GM12892 (cell line): ENCODE measurements around the gene LMF1.

ENCODE experiments used
- POLR2A ChIP-seq: IDR thresholded peaks from 2 replicates; pipeline ENCODE4 v1.6.1; 2011; ENCODE audit warnings: low read depth, low read length, control low read depth
- POLR2AphosphoS5 ChIP-seq: IDR thresholded peaks from 2 replicates; pipeline ENCODE4 v1.6.1; 2011; ENCODE audit warnings: low read depth, low read length, control low read depth
- TAF1 ChIP-seq: IDR thresholded peaks from 2 replicates; pipeline ENCODE4 v1.6.1; 2011; ENCODE audit warnings: low read depth, mild to moderate bottlenecking, control low read depth, low read length, borderline replicate concordance

DNA sequence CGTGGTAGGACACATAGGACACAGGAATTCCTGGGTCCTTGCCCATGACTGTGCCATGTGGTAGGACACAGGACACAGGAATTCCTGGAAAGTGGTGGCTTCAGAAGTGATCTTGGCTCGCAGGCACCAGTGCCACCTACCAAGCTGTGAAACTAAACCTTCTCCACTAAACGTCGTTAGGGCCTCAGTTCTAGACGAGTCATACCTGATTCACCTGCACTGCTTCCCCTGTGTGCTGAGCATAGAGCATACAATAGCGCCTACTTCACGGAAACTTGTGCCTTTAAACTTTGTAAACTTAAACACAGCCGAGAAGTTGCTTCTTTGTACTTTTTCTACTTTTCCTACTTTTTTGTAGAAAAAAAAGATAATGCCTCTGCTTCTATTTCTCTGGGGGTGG, 15.6 kb upstream of the LMF1 start:
- TF ChIP-seq POLR2A (no peak), TAF1 (no peak), POLR2AphosphoS5 (no peak)
